GM08714 (cell line): ENCODE results near the gene ARSG.

Experiments
- H3K4me3 ChIP-seq: fragments of 200-500 bp; sonication (Bioruptor generic); 2 replicates; pipeline ENCODE4 v1.5.1; 2014; ENCODE audit warnings: mild to moderate bottlenecking, low read length, inconsistent platforms
- ZNF274 ChIP-seq: IDR thresholded peaks from 2 replicates; pipeline ENCODE4 v1.6.1; 2012; ENCODE audit warnings: mild to moderate bottlenecking, low read depth, low read length

Gene ARSG

GRCh38 chr17:68453991-68454665 lies 162.8 kb downstream of the ARSG start:
- no peak overlapping the region for H3K4me3 ChIP-seq
- TF ChIP-seq ZNF274 = no peak

- TF ChIP-seq ZNF274 = no peak
- H3K4me3 ChIP-seq = peak overlapping the region; percentile 70; the same call in 1 of the 2 replicates
Observed at GRCh38 chr17:68455901-68456338, 164.6 kb downstream of the ARSG start.

GRCh38 chr17:68456339-68457167 lies 165.3 kb downstream of the ARSG start:
- no peak for TF ChIP-seq ZNF274
- peak overlapping the region; percentile 70 for H3K4me3 ChIP-seq

GRCh38 chr17:68457168-68457538 lies 165.9 kb downstream of the ARSG start, which contains the start of gene WIPI1:
WIPI1 (minus strand) TSS chr17:68457496; CDS start chr17:68457421, 75 bp downstream.
- TF ChIP-seq ZNF274 = no peak
- H3K4me3 ChIP-seq = peak within 1 kb of the TSS; percentile 81

- peak overlapping the region; percentile 81 for H3K4me3 ChIP-seq
- TF ChIP-seq ZNF274 = no peak
Observed at GRCh38 chr17:68457539-68458259, 166.4 kb downstream of the ARSG start.

- H3K4me3 ChIP-seq = peak overlapping the region; percentile 81
- TF ChIP-seq ZNF274 = no peak
Observed at GRCh38 chr17:68458260-68459036, 167.2 kb downstream of the ARSG start.

GRCh38 chr17:68459037-68459639 lies 167.8 kb downstream of the ARSG start:
- no peak overlapping the region for H3K4me3 ChIP-seq
- TF ChIP-seq ZNF274 = no peak

- no peak for TF ChIP-seq ZNF274
- H3K4me3 ChIP-seq = peak overlapping the region; percentile 42; the same call in 1 of the 2 replicates
Observed at GRCh38 chr17:68460146-68460545, 168.9 kb downstream of the ARSG start.

- TF ChIP-seq ZNF274 = no peak
- H3K4me3 ChIP-seq = no peak overlapping the region
Observed at GRCh38 chr17:68460715-68461114, 169.4 kb downstream of the ARSG start.

GRCh38 chr17:68461122-68461539 lies 169.8 kb downstream of the ARSG start:
- no peak overlapping the region for H3K4me3 ChIP-seq
- no peak for TF ChIP-seq ZNF274

- TF ChIP-seq ZNF274 = no peak
Observed at GRCh38 chr17:68461589-68461988, 170.3 kb downstream of the ARSG start.

GRCh38 chr17:68462381-68463210 lies 171.3 kb downstream of the ARSG start:
- H3K4me3 ChIP-seq = no peak overlapping the region
- no peak for TF ChIP-seq ZNF274

More at GRCh38 chr17:68461589-68461988, 170.3 kb downstream of the ARSG start:
- H3K4me3 ChIP-seq = peak overlapping the region; percentile 2; the same call in 1 of the 2 replicates
